Measurements from ENCODE around the gene EPS8.

DNA sequence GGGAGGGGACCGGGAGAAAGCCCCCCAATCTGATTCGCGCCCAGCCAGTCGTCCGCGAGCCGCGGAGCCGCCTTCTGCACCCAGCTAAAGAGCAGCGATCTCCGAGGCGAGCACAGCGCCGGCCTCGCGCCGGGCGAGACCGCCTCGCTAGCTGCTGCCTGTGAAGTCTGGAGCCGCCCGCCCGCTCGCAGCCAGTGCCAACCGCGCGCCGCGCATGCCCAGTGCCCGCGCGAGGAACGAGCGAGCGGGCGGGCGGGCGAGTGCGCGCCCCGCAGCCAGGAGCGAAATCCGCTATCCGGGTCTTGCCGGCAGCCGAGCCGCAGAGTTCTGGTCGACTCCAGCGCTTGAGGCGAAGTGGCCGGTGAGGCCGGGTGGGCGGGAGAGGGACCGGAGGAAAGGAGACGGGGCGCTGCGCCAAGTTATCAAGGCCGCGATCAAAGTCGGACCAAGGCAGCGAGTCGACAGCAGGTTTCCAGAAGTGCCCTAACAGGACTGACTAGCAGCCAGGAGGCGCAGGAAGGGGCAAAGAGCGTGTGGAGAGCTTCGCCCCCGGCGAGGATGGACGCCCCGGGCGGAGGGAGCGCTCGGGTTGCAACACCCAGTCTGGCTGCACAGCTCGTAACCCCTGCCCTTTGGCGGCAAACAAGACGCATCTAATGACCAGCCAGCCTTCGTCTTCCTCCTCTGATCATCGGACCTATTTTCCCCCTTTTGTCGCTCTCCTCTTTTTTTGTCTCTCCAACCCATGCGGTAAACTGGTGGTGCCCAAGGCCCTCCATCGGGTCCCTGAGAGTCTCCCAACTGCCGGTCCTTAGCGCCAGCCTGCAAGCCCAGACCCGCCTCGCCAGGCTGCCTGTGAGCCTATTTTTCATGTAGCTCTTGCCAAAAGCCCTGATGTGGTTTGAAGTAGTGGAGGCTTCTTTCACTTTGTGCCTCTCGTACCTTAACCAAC lies at the start of gene EPS8:
- TF ChIP-seq, protein P1, sequence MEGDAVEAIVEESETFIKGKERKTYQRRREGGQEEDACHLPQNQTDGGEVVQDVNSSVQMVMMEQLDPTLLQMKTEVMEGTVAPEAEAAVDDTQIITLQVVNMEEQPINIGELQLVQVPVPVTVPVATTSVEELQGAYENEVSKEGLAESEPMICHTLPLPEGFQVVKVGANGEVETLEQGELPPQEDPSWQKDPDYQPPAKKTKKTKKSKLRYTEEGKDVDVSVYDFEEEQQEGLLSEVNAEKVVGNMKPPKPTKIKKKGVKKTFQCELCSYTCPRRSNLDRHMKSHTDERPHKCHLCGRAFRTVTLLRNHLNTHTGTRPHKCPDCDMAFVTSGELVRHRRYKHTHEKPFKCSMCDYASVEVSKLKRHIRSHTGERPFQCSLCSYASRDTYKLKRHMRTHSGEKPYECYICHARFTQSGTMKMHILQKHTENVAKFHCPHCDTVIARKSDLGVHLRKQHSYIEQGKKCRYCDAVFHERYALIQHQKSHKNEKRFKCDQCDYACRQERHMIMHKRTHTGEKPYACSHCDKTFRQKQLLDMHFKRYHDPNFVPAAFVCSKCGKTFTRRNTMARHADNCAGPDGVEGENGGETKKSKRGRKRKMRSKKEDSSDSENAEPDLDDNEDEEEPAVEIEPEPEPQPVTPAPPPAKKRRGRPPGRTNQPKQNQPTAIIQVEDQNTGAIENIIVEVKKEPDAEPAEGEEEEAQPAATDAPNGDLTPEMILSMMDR (IDR thresholded peaks at IDR 0.05; ENCODE audit: low read length), result no peak
- no peak for TF ChIP-seq EZH2 (IDR thresholded peaks at IDR 0.05; ENCODE audit: borderline replicate concordance, low read length)

All from OCI-LY1 (cell line).